Transverse colon (tissue), 4 donors: ENCODE data around the gene IL17RE.
"Not testable (repeated sequence)": the region's sequence is repeated elsewhere in the genome, so short reads cannot be mapped to it uniquely, and the experiment has no call there.

Experiments used
- EP300 ChIP-seq: sonication (generic); formaldehyde crosslinking; IDR thresholded peaks from one replicate; pipeline ENCODE4 v1.6.1; 2017; ENCODE audit warnings: antibody characterized with exemption, low read depth
- POLR2A ChIP-seq: fragments of 450-650 bp; IDR thresholded peaks from one replicate; pipeline ENCODE4 v1.6.1; 2016; ENCODE audit warnings: antibody characterized with exemption, mild to moderate bottlenecking, moderate library complexity
- POLR2AphosphoS5 ChIP-seq, 3 donors: sonication (generic); formaldehyde crosslinking; IDR thresholded peaks; one replicate each; pipeline ENCODE4 v1.6.1; 2016; ENCODE audit warnings: antibody characterized with exemption in 3 of 3
- TF ChIP-seq, protein P1 (sequence below), 5 experiments: fragments of 200-600 bp in 3 of 5; fragments of 450-650 bp in 2 of 5; sonication (generic) in 3 of 5; IDR thresholded peaks; 1 replicate in 2 of 5; 2 replicates in 3 of 5; pipeline ENCODE4 v1.5.1; 2016 to 2017; ENCODE audit warnings: antibody characterized with exemption in 5 of 5, inconsistent platforms in 3 of 5, mild to moderate bottlenecking in 2 of 5, moderate library complexity in 1 of 5

GRCh38 chr3:9939906-9940305, 37.3 kb downstream of the IL17RE start:
- not testable (repeated sequence) for TF ChIP-seq EP300; POLR2A; POLR2AphosphoS5 (IDR thresholded peaks at IDR 0.05)
- TF ChIP-seq, protein P1, sequence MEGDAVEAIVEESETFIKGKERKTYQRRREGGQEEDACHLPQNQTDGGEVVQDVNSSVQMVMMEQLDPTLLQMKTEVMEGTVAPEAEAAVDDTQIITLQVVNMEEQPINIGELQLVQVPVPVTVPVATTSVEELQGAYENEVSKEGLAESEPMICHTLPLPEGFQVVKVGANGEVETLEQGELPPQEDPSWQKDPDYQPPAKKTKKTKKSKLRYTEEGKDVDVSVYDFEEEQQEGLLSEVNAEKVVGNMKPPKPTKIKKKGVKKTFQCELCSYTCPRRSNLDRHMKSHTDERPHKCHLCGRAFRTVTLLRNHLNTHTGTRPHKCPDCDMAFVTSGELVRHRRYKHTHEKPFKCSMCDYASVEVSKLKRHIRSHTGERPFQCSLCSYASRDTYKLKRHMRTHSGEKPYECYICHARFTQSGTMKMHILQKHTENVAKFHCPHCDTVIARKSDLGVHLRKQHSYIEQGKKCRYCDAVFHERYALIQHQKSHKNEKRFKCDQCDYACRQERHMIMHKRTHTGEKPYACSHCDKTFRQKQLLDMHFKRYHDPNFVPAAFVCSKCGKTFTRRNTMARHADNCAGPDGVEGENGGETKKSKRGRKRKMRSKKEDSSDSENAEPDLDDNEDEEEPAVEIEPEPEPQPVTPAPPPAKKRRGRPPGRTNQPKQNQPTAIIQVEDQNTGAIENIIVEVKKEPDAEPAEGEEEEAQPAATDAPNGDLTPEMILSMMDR (IDR thresholded peaks at IDR 0.05): not testable (repeated sequence)
